ENCODE results near the gene PAPPA. TPM values are rescaled to one million over a fixed set of nuclear protein-coding genes. Genes with fewer than 3 reads are reported as not detected.

Gene PAPPA
- total RNA-seq, 1 experiment from 2014 or later, result 0.17 TPM

DNA sequence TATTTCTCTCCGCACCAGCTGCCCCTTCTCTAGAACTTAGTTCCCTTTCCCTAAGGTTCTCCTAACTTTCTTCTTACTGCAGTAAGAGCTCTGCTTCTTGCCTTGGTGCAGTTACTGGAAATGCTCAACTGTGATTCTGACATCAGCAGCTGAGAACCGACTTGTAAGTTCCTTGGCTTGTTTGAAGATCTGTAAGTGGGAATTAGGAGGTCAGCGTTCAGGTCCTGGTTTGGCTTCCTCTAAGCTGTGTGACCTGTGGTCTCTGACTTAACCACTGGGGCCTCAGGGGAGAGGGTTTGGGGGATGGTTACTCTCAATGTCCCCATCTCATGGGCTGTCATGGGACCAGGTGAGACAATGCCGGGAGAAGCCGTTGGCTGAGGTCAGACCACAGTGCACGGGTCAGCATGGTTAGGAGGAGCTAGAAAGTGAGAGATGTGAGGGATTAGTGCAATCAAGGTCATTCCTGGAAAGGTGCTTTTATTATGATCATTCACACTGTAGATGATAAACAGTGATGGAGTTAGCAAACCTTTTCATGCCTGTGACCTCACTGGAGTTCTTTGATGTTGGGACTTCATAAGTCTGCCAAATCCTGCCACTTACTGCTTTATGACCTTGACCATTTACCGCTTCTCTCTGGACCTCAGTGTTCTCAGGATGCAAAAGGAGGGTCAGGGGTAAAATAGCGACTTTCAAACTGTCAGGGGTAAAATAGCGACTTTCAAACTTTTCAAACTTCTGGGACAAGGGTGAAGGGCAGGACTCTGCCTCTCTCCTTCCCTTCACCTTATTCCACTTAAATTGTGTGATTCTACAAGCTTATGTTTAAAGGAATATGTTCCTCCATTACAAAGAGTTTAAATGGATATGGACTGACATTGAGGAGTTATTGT lies 7.3 kb downstream of the PAPPA start:
- H3K18ac ChIP-seq (ENCODE audit: insufficient read length, low read depth, low read length), result no peak overlapping the region
- H2BK15ac ChIP-seq (ENCODE audit: low read depth, low read length), result no peak overlapping the region
- no peak overlapping the region for H3K23ac ChIP-seq (ENCODE audit: insufficient read length, low read depth, low read length)
- no peaks in the 10 kb centered on the region for H3K79me1 ChIP-seq (ENCODE audit: insufficient read depth, low read depth, low read length, poor library complexity, severe bottlenecking)
- H2BK12ac ChIP-seq (ENCODE audit: insufficient read length, low read depth, low read length), result no peak overlapping the region
- H3K9ac ChIP-seq (ENCODE audit: extremely low read depth, insufficient read length, low read length), result no peak overlapping the region
- no peak overlapping the region for H3K56ac ChIP-seq (ENCODE audit: insufficient read length, low read depth, low read length)
- no peak for DNase-seq
- no peak overlapping the region for H4K91ac ChIP-seq (ENCODE audit: insufficient read length, low read depth, low read length)
- no peak overlapping the region for H3K4ac ChIP-seq (ENCODE audit: low read depth, low read length)
- H2BK5ac ChIP-seq (ENCODE audit: insufficient read length, low read length), result no peak overlapping the region
- Mint-ChIP-seq H3K27me3 (ENCODE audit: low read depth) (peaks cover 65% of the 10 kb centered on the region), H3K9me3 (no peaks in the 10 kb centered on the region; a peak in 2 of 5 replicates), H3K4me1 (peaks cover 23 to 31% of the 10 kb centered on the region in 2 experiments), H3K36me3 (ENCODE audit: insufficient read depth in 1 of 3, low read depth in 3 of 3) (no peaks in the 10 kb centered on the region; a peak in 2 of 7 replicates), H3K27ac (no peak overlapping the region), H3K4me3 (no peak overlapping the region)
- WGBS (ENCODE audit: extremely low coverage, insufficient read length, low lambda C conversion rate), result no CpG with 5 or more reads among the region's 9 CpGs
- no peaks in the 10 kb centered on the region for H3K23me2 ChIP-seq (ENCODE audit: insufficient read length, low read depth, low read length, poor library complexity, severe bottlenecking)
- no peaks in the 10 kb centered on the region for H4K20me1 ChIP-seq (ENCODE audit: control insufficient read depth, insufficient read depth, insufficient read length)
- no peak overlapping the region for H3K27ac ChIP-seq (ENCODE audit: insufficient read length, low read depth, low read length)
- no peaks in the 10 kb centered on the region for H3K4me1 ChIP-seq (ENCODE audit: insufficient read depth, low read length)
- no peak overlapping the region for H2BK20ac ChIP-seq (ENCODE audit: low read depth, low read length, poor library complexity, severe bottlenecking)
- peaks cover 2% of the 10 kb centered on the region; the same call in 1 of the 2 replicates for H3K27me3 ChIP-seq (ENCODE audit: insufficient read depth, low read length)
- no peak overlapping the region for H2AFZ ChIP-seq (ENCODE audit: low read length)
- TF ChIP-seq, protein P1, sequence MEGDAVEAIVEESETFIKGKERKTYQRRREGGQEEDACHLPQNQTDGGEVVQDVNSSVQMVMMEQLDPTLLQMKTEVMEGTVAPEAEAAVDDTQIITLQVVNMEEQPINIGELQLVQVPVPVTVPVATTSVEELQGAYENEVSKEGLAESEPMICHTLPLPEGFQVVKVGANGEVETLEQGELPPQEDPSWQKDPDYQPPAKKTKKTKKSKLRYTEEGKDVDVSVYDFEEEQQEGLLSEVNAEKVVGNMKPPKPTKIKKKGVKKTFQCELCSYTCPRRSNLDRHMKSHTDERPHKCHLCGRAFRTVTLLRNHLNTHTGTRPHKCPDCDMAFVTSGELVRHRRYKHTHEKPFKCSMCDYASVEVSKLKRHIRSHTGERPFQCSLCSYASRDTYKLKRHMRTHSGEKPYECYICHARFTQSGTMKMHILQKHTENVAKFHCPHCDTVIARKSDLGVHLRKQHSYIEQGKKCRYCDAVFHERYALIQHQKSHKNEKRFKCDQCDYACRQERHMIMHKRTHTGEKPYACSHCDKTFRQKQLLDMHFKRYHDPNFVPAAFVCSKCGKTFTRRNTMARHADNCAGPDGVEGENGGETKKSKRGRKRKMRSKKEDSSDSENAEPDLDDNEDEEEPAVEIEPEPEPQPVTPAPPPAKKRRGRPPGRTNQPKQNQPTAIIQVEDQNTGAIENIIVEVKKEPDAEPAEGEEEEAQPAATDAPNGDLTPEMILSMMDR (conservative IDR thresholded peaks at IDR 0.05), result no peak
- no peak overlapping the region for H4K5ac ChIP-seq (ENCODE audit: insufficient read length, low read depth, low read length)
- H3K14ac ChIP-seq (ENCODE audit: insufficient read depth, low read length), result no peak overlapping the region
- H3T11ph ChIP-seq (ENCODE audit: low read length), result no peak overlapping the region
- no peak overlapping the region for H2BK120ac ChIP-seq (ENCODE audit: low read depth, low read length, poor library complexity, severe bottlenecking)
- no peak overlapping the region for H4K8ac ChIP-seq (replicated peaks; ENCODE audit: insufficient read length, low read depth, low read length)
- no peak overlapping the region for H2AK5ac ChIP-seq (ENCODE audit: insufficient read length, low read length)
- no peak overlapping the region for H3K4me2 ChIP-seq (ENCODE audit: insufficient read depth, insufficient read length, low read length)
- H3K79me2 ChIP-seq (ENCODE audit: insufficient read depth, low read length), result no peaks in the 10 kb centered on the region
- H3K9me3 ChIP-seq (ENCODE audit: control insufficient read depth, low read depth, low read length), result no peaks in the 10 kb centered on the region

Measured in H9 (cell line).